Activated gamma-delta T cell treated with anti-CD3 and anti-CD28 coated beads, Interleukin-2, amount 50 U/mL, for 16 hours (primary cell): ENCODE results near the gene AAGAB.
"Not testable (repeated sequence)": the region's sequence is repeated elsewhere in the genome, so short reads cannot be mapped to it uniquely, and the experiment has no call there.

ENCODE experiments used
- DNase-seq: peaks from one replicate; pipeline ENCODE4 v3.0.0-alpha.2; 2020; ENCODE audit warnings: low read depth

Gene AAGAB

GRCh38 chr15:67254238-67255175 is at the start of gene AAGAB, which contains the start of gene IQCH:
Gene AAGAB, minus strand, starts transcription at chr15:67254661. Its CDS starts 30 bp downstream, at chr15:67254631.
Gene IQCH, plus strand, starts transcription at chr15:67254786. Its CDS starts 111 bp downstream, at chr15:67254897.
- DNase-seq, result peak; percentile 98

GRCh38 chr15:67303490-67304363 is 49.3 kb upstream of the AAGAB start:
- DNase-seq, result peak; percentile 0

GRCh38 chr15:67300266-67301025 is 46.0 kb upstream of the AAGAB start:
- no peak for DNase-seq

- no peak for DNase-seq
Observed at GRCh38 chr15:67296684-67297083, 42.2 kb upstream of the AAGAB start.

GRCh38 chr15:67296188-67296587 is 41.7 kb upstream of the AAGAB start:
- DNase-seq, result no peak

GRCh38 chr15:67290319-67290718 is 35.9 kb upstream of the AAGAB start:
- DNase-seq, result no peak

- not testable (repeated sequence) for DNase-seq
Observed at GRCh38 chr15:67286400-67286799, 31.9 kb upstream of the AAGAB start.

DNA sequence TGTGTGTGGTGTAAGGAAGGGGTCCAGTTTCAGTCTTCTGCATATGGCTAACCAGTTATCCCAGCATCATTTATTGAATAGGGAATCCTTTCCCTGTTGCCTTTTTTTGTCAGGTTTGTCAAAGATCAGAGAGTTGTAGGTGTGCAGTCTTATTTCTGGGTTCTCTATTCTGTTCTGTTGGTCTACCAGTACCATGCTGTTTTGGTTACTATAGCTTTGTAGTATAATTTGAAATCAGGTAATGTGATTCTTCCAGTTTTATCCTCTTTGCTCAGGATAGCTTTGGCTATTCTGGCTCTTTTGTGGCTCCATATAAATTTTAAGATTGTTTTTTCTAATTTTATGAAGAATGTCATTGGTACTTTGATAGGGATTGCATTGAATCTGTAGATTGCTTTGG is 31.2 kb upstream of the AAGAB start:
- not testable (repeated sequence) for DNase-seq

- no peak for DNase-seq
Observed at GRCh38 chr15:67281714-67282113, 27.3 kb upstream of the AAGAB start.

DNA sequence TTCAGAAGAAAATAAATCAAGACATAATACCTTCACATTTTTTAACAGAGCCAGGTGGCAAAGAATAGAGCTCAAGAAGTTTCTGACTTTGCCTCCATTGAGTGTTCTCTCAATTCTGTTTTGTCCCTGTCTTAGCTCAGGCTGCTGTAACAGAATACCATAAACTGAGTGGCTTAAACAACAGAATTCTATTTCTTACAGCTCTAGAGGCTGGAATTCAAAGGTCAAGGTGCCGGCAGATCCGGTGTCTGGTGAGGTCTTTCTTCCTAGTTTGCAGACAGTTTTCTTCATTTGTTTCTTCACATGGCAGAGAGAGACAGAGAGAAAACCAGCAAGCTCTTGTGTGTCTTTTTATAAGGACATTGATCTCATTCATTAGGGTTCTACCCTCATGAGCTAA is 25.8 kb upstream of the AAGAB start:
- DNase-seq, result no peak

DNA sequence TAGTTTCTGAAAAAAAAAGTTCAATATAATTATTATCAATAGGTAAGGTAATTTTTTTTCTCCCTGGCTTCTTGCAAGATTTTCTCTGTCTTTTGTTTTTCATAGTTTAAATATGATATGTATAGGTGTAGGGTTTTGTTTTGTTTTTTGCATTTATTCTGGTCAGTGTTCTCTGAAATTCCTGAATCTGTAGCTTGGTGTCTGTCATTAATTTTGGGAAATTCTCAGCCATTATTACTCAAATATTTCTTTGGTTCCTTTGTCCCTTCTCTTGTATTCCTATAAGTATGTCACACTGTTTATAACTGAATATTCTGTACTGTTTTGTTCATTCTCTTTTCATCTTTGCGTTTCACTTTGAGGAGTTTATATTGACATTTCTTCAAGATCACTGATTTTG is 22.2 kb upstream of the AAGAB start:
- DNase-seq, result no peak

DNA sequence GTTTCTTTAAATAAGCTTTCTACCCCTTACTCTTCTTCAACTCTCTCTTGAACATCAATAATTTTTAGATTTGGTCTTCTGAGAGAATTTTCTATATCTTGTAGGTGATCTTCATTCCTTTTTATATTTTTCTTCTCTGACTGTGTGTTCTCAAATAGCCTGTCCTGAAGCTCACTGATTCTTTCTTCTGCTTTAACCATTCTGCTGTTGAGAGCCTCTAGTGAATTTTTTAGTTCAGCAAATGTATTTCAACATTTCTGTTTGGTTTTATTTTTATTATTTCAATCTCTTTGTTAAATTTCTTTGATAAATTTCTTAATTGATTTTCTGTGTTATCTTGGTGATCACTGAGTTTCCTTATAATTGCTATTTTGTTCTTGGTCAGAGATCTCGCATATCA is 19.8 kb upstream of the AAGAB start:
- DNase-seq, result no peak

- DNase-seq, result no peak
Observed at GRCh38 chr15:67267951-67268941, 13.8 kb upstream of the AAGAB start.

- DNase-seq, result no peak
Observed at GRCh38 chr15:67267440-67267839, 13.0 kb upstream of the AAGAB start.

GRCh38 chr15:67266870-67267269 is 12.4 kb upstream of the AAGAB start:
- no peak for DNase-seq

- no peak for DNase-seq
Observed at GRCh38 chr15:67259806-67260205, 5.3 kb upstream of the AAGAB start.

GRCh38 chr15:67259379-67259778 is 4.9 kb upstream of the AAGAB start:
- no peak for DNase-seq

DNA sequence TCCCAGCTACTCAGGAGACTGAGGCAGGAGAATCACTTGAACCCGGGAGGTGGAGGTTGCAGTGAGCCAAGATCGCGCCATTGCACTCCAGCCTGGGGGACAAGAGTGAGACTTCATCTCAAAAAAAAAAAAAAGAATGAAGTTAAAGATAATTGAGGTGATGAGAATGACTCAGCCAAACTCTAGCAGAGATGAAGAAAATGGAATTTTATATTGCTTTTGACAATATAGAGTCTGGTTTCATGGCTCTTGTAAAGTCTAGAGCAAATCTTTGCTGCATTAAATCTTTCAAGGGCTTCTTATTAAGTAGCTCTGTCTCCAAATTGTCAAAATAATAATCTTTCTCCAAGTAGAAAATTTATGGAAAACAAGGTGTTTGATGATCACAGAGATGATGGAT is 4.0 kb upstream of the AAGAB start:
- not testable (repeated sequence) for DNase-seq

- DNase-seq, result no peak
Observed at GRCh38 chr15:67256051-67256450, 1.6 kb upstream of the AAGAB start.

GRCh38 chr15:67253549-67254237 is 768 bp downstream of the AAGAB start:
- DNase-seq, result no peak
